Glutamatergic neuron (in vitro differentiated cells): ENCODE measurements around the gene HPDL. TPM values are rescaled to one million over a fixed set of nuclear protein-coding genes. Genes with fewer than 3 reads are reported as not detected.

Experiments
- DNase-seq: peaks from one replicate; pipeline ENCODE4 v3.0.0; 2022
- H3K27ac Mint-ChIP-seq: one replicate; pipeline ENCODE4 v1.8.0; 2020; ENCODE audit warnings: mild to moderate bottlenecking, mixed read lengths, inconsistent platforms; ENCODE audit not compliant: unreplicated experiment
- H3K27me3 Mint-ChIP-seq: one replicate; pipeline ENCODE4 v1.8.0; 2020; ENCODE audit warnings: mild to moderate bottlenecking, moderate library complexity, mixed read lengths, inconsistent platforms; ENCODE audit not compliant: unreplicated experiment
- H3K36me3 Mint-ChIP-seq: one replicate; pipeline ENCODE4 v1.8.0; 2020; ENCODE audit warnings: mild to moderate bottlenecking, mixed read lengths, inconsistent platforms; ENCODE audit not compliant: unreplicated experiment
- H3K4me1 Mint-ChIP-seq: one replicate; pipeline ENCODE4 v1.8.0; 2020; ENCODE audit warnings: mild to moderate bottlenecking, low read depth, mixed read lengths, inconsistent platforms; ENCODE audit not compliant: unreplicated experiment
- H3K4me3 Mint-ChIP-seq: one replicate; pipeline ENCODE4 v1.8.0; 2020; ENCODE audit warnings: mild to moderate bottlenecking, mixed read lengths, inconsistent platforms; ENCODE audit not compliant: unreplicated experiment
- H3K9me3 Mint-ChIP-seq: one replicate; pipeline ENCODE4 v1.8.0; 2020; ENCODE audit warnings: mild to moderate bottlenecking, moderate library complexity, mixed read lengths, inconsistent platforms; ENCODE audit not compliant: unreplicated experiment
- total RNA-seq: library from RNA; stranded (reverse); fragmentation: NEBNext Ultra II Directional; extraction: Animal tissue kit (Norgen Biotek cat#: 25700); gene quantifications from one replicate; pipeline ENCODE4 v1.2.1, GENCODE V29; 2021; ENCODE audit not compliant: unreplicated experiment
- TF ChIP-seq, protein P1 (sequence below): fragments of 200-600 bp; sonication (generic); IDR thresholded peaks from one replicate; pipeline ENCODE4 v1.5.0; 2021; ENCODE audit not compliant: partially characterized antibody, unreplicated experiment

HPDL gene
- total RNA-seq, 1 donor from 2014 or later, result 2.3 TPM

DNA sequence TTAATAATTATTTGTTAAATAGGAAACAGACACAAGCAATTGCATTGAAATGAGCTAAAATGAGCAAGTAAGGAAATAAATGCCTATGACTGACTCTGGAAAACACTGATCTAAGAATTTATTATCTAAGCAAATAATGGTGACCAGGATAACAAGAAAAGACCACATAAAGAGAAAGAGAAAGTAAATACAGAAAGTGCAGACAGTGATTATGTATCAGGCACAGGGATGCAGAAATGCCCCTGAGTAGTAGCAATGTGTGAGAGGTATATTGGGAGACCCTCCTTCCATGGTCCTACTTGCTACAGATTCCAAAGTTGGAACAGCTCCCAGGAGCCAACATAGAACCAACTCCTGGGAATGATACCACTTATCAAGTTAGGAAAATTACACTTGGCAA is 46.9 kb downstream of the HPDL start:
- no peak overlapping the region for H3K4me3 Mint-ChIP-seq
- H3K27ac Mint-ChIP-seq, result no peak overlapping the region
- H3K27me3 Mint-ChIP-seq, result no peaks in the 10 kb centered on the region
- TF ChIP-seq, protein P1, sequence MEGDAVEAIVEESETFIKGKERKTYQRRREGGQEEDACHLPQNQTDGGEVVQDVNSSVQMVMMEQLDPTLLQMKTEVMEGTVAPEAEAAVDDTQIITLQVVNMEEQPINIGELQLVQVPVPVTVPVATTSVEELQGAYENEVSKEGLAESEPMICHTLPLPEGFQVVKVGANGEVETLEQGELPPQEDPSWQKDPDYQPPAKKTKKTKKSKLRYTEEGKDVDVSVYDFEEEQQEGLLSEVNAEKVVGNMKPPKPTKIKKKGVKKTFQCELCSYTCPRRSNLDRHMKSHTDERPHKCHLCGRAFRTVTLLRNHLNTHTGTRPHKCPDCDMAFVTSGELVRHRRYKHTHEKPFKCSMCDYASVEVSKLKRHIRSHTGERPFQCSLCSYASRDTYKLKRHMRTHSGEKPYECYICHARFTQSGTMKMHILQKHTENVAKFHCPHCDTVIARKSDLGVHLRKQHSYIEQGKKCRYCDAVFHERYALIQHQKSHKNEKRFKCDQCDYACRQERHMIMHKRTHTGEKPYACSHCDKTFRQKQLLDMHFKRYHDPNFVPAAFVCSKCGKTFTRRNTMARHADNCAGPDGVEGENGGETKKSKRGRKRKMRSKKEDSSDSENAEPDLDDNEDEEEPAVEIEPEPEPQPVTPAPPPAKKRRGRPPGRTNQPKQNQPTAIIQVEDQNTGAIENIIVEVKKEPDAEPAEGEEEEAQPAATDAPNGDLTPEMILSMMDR, result no peak
- no peaks in the 10 kb centered on the region for H3K9me3 Mint-ChIP-seq
- H3K4me1 Mint-ChIP-seq, result no peaks in the 10 kb centered on the region
- DNase-seq, result no peak
- no peaks in the 10 kb centered on the region for H3K36me3 Mint-ChIP-seq

DNA sequence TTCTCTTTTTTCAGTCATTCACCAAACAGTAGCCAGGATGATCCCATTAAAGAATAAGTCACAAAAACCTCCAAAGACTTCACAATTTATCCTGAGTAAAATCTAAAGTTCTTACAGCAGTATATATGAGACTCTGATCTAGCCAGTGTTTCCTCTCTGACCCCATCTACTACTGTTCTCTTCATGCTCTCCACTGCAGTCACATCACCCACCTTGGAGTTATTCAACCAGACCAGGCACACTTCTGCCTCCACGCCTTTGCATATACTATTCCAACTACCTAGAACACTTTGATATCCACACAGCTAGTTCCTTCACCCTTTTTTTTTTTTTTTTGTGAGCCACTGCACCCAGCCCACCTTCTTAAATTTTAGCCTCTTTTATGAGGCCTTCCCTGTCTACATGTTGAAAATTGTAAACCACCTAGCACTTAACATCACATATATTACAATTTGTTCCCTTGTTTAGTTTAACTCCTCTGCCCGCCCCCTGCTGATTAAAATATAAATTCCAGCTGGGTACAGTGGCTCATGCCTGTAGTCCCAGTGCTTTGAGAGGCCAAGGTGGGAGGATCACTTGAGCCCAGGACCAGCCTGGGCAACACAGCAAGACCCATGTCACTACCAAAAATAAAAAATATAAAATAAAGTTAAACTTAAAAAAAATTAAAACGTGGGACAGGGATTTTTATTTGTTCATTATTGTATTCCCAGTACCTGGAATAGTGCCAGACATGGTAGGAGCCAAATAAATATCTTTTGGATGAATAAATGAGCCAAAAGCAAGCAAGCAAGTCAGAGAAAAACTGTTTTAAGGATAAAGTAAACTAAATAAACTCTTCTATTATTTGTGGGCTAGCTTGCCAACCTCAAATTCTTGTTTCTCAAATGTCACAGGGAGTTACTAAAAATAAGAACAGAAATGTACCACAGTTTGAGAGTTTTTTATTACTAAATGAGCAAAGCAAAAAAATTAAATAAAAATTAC is 48.7 kb downstream of the HPDL start:
- no peaks in the 10 kb centered on the region for H3K27me3 Mint-ChIP-seq
- no peaks in the 10 kb centered on the region for H3K36me3 Mint-ChIP-seq
- DNase-seq, result no peak
- H3K9me3 Mint-ChIP-seq, result no peaks in the 10 kb centered on the region
- TF ChIP-seq, protein P1, result no peak
- H3K4me1 Mint-ChIP-seq, result no peaks in the 10 kb centered on the region
- no peak overlapping the region for H3K4me3 Mint-ChIP-seq
- no peak overlapping the region for H3K27ac Mint-ChIP-seq

DNA sequence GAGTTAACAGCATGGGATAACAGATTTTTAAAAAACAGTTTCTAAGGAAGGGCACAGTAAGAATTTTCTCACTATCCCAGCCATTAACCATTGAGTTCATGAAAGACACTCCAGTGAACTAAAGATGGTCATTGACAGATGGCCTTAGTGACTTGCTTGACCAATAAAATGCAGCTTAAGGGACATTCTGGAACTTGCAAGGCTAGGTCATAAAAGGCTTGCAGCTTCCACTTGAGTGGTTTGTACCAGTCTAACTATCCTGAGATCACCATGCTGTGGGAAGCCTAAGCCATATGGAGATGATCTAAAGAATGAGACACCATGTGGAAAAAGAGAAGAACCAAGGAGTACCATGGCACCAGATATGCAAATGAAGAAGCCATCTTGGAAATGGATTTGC is 51.5 kb downstream of the HPDL start:
- Mint-ChIP-seq H3K4me3 (no peak overlapping the region), H3K9me3 (no peaks in the 10 kb centered on the region), H3K4me1 (peaks cover 2% of the 10 kb centered on the region), H3K27me3 (no peaks in the 10 kb centered on the region), H3K36me3 (no peaks in the 10 kb centered on the region), H3K27ac (no peak overlapping the region)
- TF ChIP-seq, protein P1, result no peak
- DNase-seq, result no peak

Other genes with a start within 250 kb of the HPDL start
- gene ZSWIM5, start 120.3 kb upstream of the HPDL start, total RNA-seq, result 23.6 TPM
- gene TOE1, start 13.3 kb downstream of the HPDL start, total RNA-seq, result 7.5 TPM
- gene MUTYH, start 13.5 kb downstream of the HPDL start, total RNA-seq, result 33.7 TPM
- gene TESK2, start 164.3 kb downstream of the HPDL start, total RNA-seq, result 3.3 TPM
- gene CCDC163, start 173.2 kb downstream of the HPDL start, total RNA-seq, result 9.8 TPM
- gene MMACHC, start 173.4 kb downstream of the HPDL start, total RNA-seq, result 2.5 TPM
- gene PRDX1, start 195.0 kb downstream of the HPDL start, total RNA-seq, result 1,754 TPM
- gene AKR1A1, start 223.9 kb downstream of the HPDL start, total RNA-seq, result 182 TPM